HepG2 (cell line): Measurements from ENCODE around the gene ARCN1. TPM values are rescaled to one million over a fixed set of nuclear protein-coding genes. Genes with fewer than 3 reads are reported as not detected.

Experiments
- BRCA1 ChIP-seq: sonication (generic); formaldehyde crosslinking; IDR thresholded peaks from 2 replicates; pipeline ENCODE4 v1.4.0; 2020; ENCODE audit warnings: missing genetic modification reagents
- CEBPZ ChIP-seq: IDR thresholded peaks from 2 replicates; pipeline ENCODE4 v1.6.1; 2012; ENCODE audit warnings: low read length, improper control_type of control experiment
- DDIT3 ChIP-seq: sonication (generic); formaldehyde crosslinking; IDR thresholded peaks from 2 replicates; pipeline ENCODE4 v1.4.0; 2020; ENCODE audit warnings: mild to moderate bottlenecking, missing genetic modification reagents
- ESRRA ChIP-seq: sonication (generic); formaldehyde crosslinking; IDR thresholded peaks from 2 replicates; pipeline ENCODE4 v1.5.1; 2020; ENCODE audit warnings: mild to moderate bottlenecking, low read depth, missing genetic modification reagents
- GTF3A ChIP-seq: sonication (generic); formaldehyde crosslinking; conservative IDR thresholded peaks from 2 replicates; pipeline ENCODE4 v1.4.0; 2020; ENCODE audit warnings: mild to moderate bottlenecking, missing genetic modification reagents
- HNRNPH1 ChIP-seq: fragments of 200-400 bp; formaldehyde crosslinking; optimal IDR thresholded peaks from 2 replicates; pipeline ENCODE3; 2017; ENCODE audit warnings: mild to moderate bottlenecking, low read depth, low read length
- IKZF5 ChIP-seq: IDR thresholded peaks from 2 replicates; pipeline ENCODE4 v1.6.1; 2018; ENCODE audit warnings: missing genetic modification reagents, mild to moderate bottlenecking, missing compliant biosample characterization
- MXD3 ChIP-seq: IDR thresholded peaks from 2 replicates; pipeline ENCODE4 v1.6.1; 2016; ENCODE audit warnings: mild to moderate bottlenecking, missing biosample characterization, missing genetic modification reagents
- MZF1 ChIP-seq: sonication (generic); formaldehyde crosslinking; IDR thresholded peaks from 2 replicates; pipeline ENCODE4 v1.8.1; 2023; ENCODE audit warnings: mild to moderate bottlenecking, missing genetic modification reagents, borderline replicate concordance
- PCBP2 ChIP-seq: fragments of 200-400 bp; formaldehyde crosslinking; optimal IDR thresholded peaks from 2 replicates; pipeline ENCODE3; 2018; ENCODE audit warnings: low read length, low read depth; ENCODE audit not compliant: poor library complexity, severe bottlenecking
- PITX1 ChIP-seq: sonication (generic); formaldehyde crosslinking; IDR thresholded peaks from 2 replicates; pipeline ENCODE4 v1.5.1; 2020; ENCODE audit warnings: mild to moderate bottlenecking, missing genetic modification reagents
- REPIN1 ChIP-seq: sonication (generic); formaldehyde crosslinking; IDR thresholded peaks from 2 replicates; pipeline ENCODE4 v1.8.0; 2022; ENCODE audit warnings: missing genetic modification reagents, low read depth, mild to moderate bottlenecking, borderline replicate concordance
- SIN3B ChIP-seq: fragments of 150-350 bp; IDR thresholded peaks from 2 replicates; pipeline ENCODE4 v1.6.1; 2014; ENCODE audit warnings: low read length
- SMARCC2 ChIP-seq: fragments of 450-650 bp; IDR thresholded peaks from 2 replicates; pipeline ENCODE4 v1.6.1; 2017; ENCODE audit warnings: antibody characterized with exemption, mild to moderate bottlenecking
- SPEN ChIP-seq: sonication (generic); formaldehyde crosslinking; IDR thresholded peaks from 2 replicates; pipeline ENCODE4 v1.5.1; 2020; ENCODE audit warnings: low read depth, mild to moderate bottlenecking, missing genetic modification reagents
- SRSF4 ChIP-seq: fragments of 200-400 bp; formaldehyde crosslinking; IDR thresholded peaks from one replicate; pipeline ENCODE4 v1.6.1; 2018; ENCODE audit warnings: mild to moderate bottlenecking, low read depth, low read length, moderate library complexity; ENCODE audit not compliant: poor library complexity, severe bottlenecking
- TCF7L2 ChIP-seq: IDR thresholded peaks from 2 replicates; pipeline ENCODE4 v1.6.1; 2011; ENCODE audit warnings: mild to moderate bottlenecking, low read depth, low read length, moderate library complexity
- ZMYM4 ChIP-seq: sonication (generic); formaldehyde crosslinking; IDR thresholded peaks from 2 replicates; pipeline ENCODE4 v1.8.1; 2023; ENCODE audit warnings: mild to moderate bottlenecking, missing genetic modification reagents
- ZNF143 ChIP-seq: sonication (generic); formaldehyde crosslinking; IDR thresholded peaks from 2 replicates; pipeline ENCODE4 v1.4.0; 2020; ENCODE audit warnings: missing genetic modification reagents
- ZNF263 ChIP-seq: sonication (generic); formaldehyde crosslinking; IDR thresholded peaks from 2 replicates; pipeline ENCODE4 v1.4.0; 2020; ENCODE audit warnings: missing genetic modification reagents
- ZNF274 ChIP-seq: sonication (generic); formaldehyde crosslinking; IDR thresholded peaks from 2 replicates; pipeline ENCODE4 v1.5.1; 2020; ENCODE audit warnings: mild to moderate bottlenecking, missing genetic modification reagents
- ZNF33A ChIP-seq: sonication (generic); formaldehyde crosslinking; IDR thresholded peaks from 2 replicates; pipeline ENCODE4 v1.5.1; 2020; ENCODE audit warnings: missing genetic modification reagents, mild to moderate bottlenecking, moderate library complexity, borderline replicate concordance
- ZNF430 ChIP-seq: sonication (generic); formaldehyde crosslinking; IDR thresholded peaks from 2 replicates; pipeline ENCODE4 v1.9.0; 2021; ENCODE audit warnings: mild to moderate bottlenecking, missing genetic modification reagents
- ZNF691 ChIP-seq: sonication (generic); formaldehyde crosslinking; IDR thresholded peaks from 2 replicates; pipeline ENCODE4 v1.4.0; 2020; ENCODE audit warnings: missing genetic modification reagents, low read depth, mild to moderate bottlenecking, borderline replicate concordance
- ZNF737 ChIP-seq: sonication (generic); formaldehyde crosslinking; IDR thresholded peaks from 2 replicates; pipeline ENCODE4 v1.5.0; 2020; ENCODE audit warnings: missing genetic modification reagents, mild to moderate bottlenecking, borderline replicate concordance
- polyA plus RNA-seq, 8 experiments: library from polyadenylated mRNA; depleted of rRNA in 3 of 8; stranded (reverse) in 7 of 8; unstranded in 1 of 8; fragments of >200 nt; fragmentation: Illumina TruSeq in 4 of 8; extraction: Trizol in 4 of 8; gene quantifications; 2 replicates each; pipeline versions ENCODE4 v1.2.1 to v1.2.3, GENCODE V29; 2011 to 2016; ENCODE audit warnings: low read depth in 4 of 8, missing spikeins in 1 of 8, mixed read lengths in 1 of 8; ENCODE audit not compliant: insufficient read depth in 1 of 8
- total RNA-seq, 5 experiments: library from RNA; depleted of rRNA; stranded (reverse); fragments of >200 nt; fragmentation: Illumina TruSeq; extraction: Trizol; gene quantifications; 2 replicates each; pipeline ENCODE4 v1.2.3, GENCODE V29; 2016; ENCODE audit warnings: low read depth in 1 of 5

Gene ARCN1
- total and polyA plus RNA-seq, 2 of the 13 experiments (the other 11 are each of a cell fraction or from before 2014, with no cell fraction given): 148 to 200 TPM

- TF ChIP-seq ZNF430 (CRISPR knock-in tag) (peak; percentile 94), PITX1 (CRISPR knock-in tag) (peak; percentile 60; the same call in 1 of the 2 replicates), ZNF691 (CRISPR knock-in tag) (peak; percentile 85; the same call in 1 of the 2 replicates), ESRRA (peak; percentile 87), SPEN (CRISPR knock-in tag) (peak; percentile 73), BRCA1 (CRISPR knock-in tag) (0 out of 2 replicates have a peak, but pooled peaks have one; percentile 38), ZNF33A (CRISPR knock-in tag) (no peak), SMARCC2 (no peak), ZNF143 (CRISPR knock-in tag) (no peak), ZNF737 (CRISPR knock-in tag) (0 out of 2 replicates have a peak, but pooled peaks have one; percentile 39), SIN3B (no peak), ZMYM4 (CRISPR knock-in tag) (peak; percentile 51; the same call in 1 of the 2 replicates), ZNF274 (CRISPR knock-in tag) (no peak), DDIT3 (CRISPR knock-in tag) (no peak), MXD3 (CRISPR knock-in tag) (0 out of 2 replicates have a peak, but pooled peaks have one; percentile 1), ZNF263 (CRISPR knock-in tag) (peak; percentile 14; the same call in 1 of the 2 replicates), HNRNPH1 (peak; percentile 36), PCBP2 (no peak), MZF1 (peak; percentile 15; the same call in 1 of the 2 replicates), REPIN1 (CRISPR knock-in tag) (0 out of 2 replicates have a peak, but pooled peaks have one; percentile 4), CEBPZ (no peak), IKZF5 (peak; percentile 34; the same call in 1 of the 2 replicates), SRSF4 (no peak), TCF7L2 (no peak), GTF3A (peak; percentile 86; the same call in 1 of the 2 replicates)
Measured at GRCh38 chr11:118620529-118621070, 48.4 kb downstream of the ARCN1 start (continued).
